Neural cell (in vitro differentiated cells): ENCODE measurements around the gene PEAK1.

Experiments
- CTCF ChIP-seq: fragments of 450-650 bp; IDR thresholded peaks from 2 replicates; pipeline ENCODE4 v1.5.1; 2014; ENCODE audit warnings: antibody characterized with exemption, mild to moderate bottlenecking, moderate library complexity; ENCODE audit not compliant: poor library complexity, severe bottlenecking
- EZH2 ChIP-seq: fragments of 200-600, 300-800 bp; shearing (Covaris generic), sonication (generic); IDR thresholded peaks from 2 replicates; pipeline ENCODE4 v1.6.1; 2014; ENCODE audit warnings: antibody characterized with exemption, low read length, borderline replicate concordance, mild to moderate bottlenecking; ENCODE audit not compliant: insufficient read depth, poor library complexity, severe bottlenecking
- POLR2AphosphoS5 ChIP-seq: IDR thresholded peaks from 2 replicates; pipeline ENCODE4 v1.6.1; 2012
- RAD21 ChIP-seq: fragments of 450-650 bp; conservative IDR thresholded peaks from 2 replicates; pipeline ENCODE4 v1.6.1; 2014; ENCODE audit warnings: antibody characterized with exemption, mild to moderate bottlenecking, moderate library complexity
- REST ChIP-seq: IDR thresholded peaks from 2 replicates; pipeline ENCODE4 v1.6.1; 2012; ENCODE audit warnings: borderline replicate concordance
- TAF1 ChIP-seq: IDR thresholded peaks from 2 replicates; pipeline ENCODE4 v1.6.1; 2012; ENCODE audit warnings: low read depth

GRCh38 chr15:77276096-77276495 lies 143.8 kb downstream of the PEAK1 start:
- TF ChIP-seq CTCF (no peak), TAF1 (no peak), RAD21 (no peak), EZH2 (no peak), REST (no peak), POLR2AphosphoS5 (no peak)
